NCI-H2107 (cell line): ENCODE results near the gene RAET1G.

ENCODE experiments used
- DNase-seq: peaks from one replicate; lab custom pipeline; 2025; lab: John Stamatoyannopoulos, UW

The RAET1G gene

GRCh38 chr6:149867876-149868640 lies 54.9 kb downstream of the RAET1G start:
- DNase-seq: no peak
